Inferior parietal cortex (tissue), 1 donor: Measurements from ENCODE around the gene NTM.
A peak's percentile ranks its signal among the peaks of the same experiment; 100 is the strongest.

Experiments used
- DNase-seq: peaks from one replicate; pipeline ENCODE4 v3.0.0-alpha.2; 2016; ENCODE audit errors: extremely low spot score

The NTM gene

GRCh38 chr11:131373095-131373725, 2.8 kb downstream of the NTM start:
- no peak for DNase-seq

- DNase-seq, result no peak
Measured at GRCh38 chr11:131373756-131374155, 3.3 kb downstream of the NTM start.

- no peak for DNase-seq
Measured at GRCh38 chr11:131375421-131375820, 5.0 kb downstream of the NTM start.

- no peak for DNase-seq
Measured at GRCh38 chr11:131375915-131376314, 5.5 kb downstream of the NTM start.

- no peak for DNase-seq
Measured at GRCh38 chr11:131378931-131379330, 8.5 kb downstream of the NTM start.

- no peak for DNase-seq
Measured at GRCh38 chr11:131385763-131386390, 15.5 kb downstream of the NTM start.

- DNase-seq, result no peak
Measured at GRCh38 chr11:131386408-131386807, 16.0 kb downstream of the NTM start.

- no peak for DNase-seq
Measured at GRCh38 chr11:131388030-131388429, 17.6 kb downstream of the NTM start.

- no peak for DNase-seq
Measured at GRCh38 chr11:131389582-131389981, 19.2 kb downstream of the NTM start.

- DNase-seq, result no peak
Measured at GRCh38 chr11:131391176-131391575, 20.8 kb downstream of the NTM start.

GRCh38 chr11:131392528-131393255, 22.3 kb downstream of the NTM start:
- DNase-seq, result no peak

- no peak for DNase-seq
Measured at GRCh38 chr11:131393691-131394090, 23.3 kb downstream of the NTM start.

- DNase-seq, result no peak
Measured at GRCh38 chr11:131397675-131398074, 27.3 kb downstream of the NTM start.

- no peak for DNase-seq
Measured at GRCh38 chr11:131402040-131402439, 31.6 kb downstream of the NTM start.

GRCh38 chr11:131404010-131404409, 33.6 kb downstream of the NTM start:
- DNase-seq, result no peak

- peak; percentile 50 for DNase-seq
Measured at GRCh38 chr11:131408025-131408640, 37.7 kb downstream of the NTM start.

GRCh38 chr11:131409345-131409744, 38.9 kb downstream of the NTM start:
- no peak for DNase-seq

- no peak for DNase-seq
Measured at GRCh38 chr11:131411636-131412035, 41.2 kb downstream of the NTM start.

GRCh38 chr11:131412061-131412460, 41.6 kb downstream of the NTM start:
- no peak for DNase-seq

GRCh38 chr11:131413217-131413616, 42.8 kb downstream of the NTM start:
- DNase-seq, result no peak

- no peak for DNase-seq
Measured at GRCh38 chr11:131418189-131418588, 47.8 kb downstream of the NTM start.

- DNase-seq, result no peak
Measured at GRCh38 chr11:131421066-131421855, 50.8 kb downstream of the NTM start.
